Right lobe of liver (tissue), 4 donors: ENCODE data around the gene NEU2.

Experiments
- CTCF ChIP-seq, 4 donors: fragments of 200-600 bp in 3 of 4; fragments of 450-650 bp in 1 of 4; IDR thresholded peaks; one replicate each; pipeline versions ENCODE4 v1.5.1 to v1.8.0; 2016 to 2022; ENCODE audit warnings: antibody characterized with exemption in 4 of 4, mild to moderate bottlenecking in 2 of 4
- POLR2A ChIP-seq: fragments of 450-650 bp; IDR thresholded peaks from one replicate; pipeline ENCODE4 v1.6.1; 2017; ENCODE audit warnings: antibody characterized with exemption, mild to moderate bottlenecking
- donor health status: DM: no; HTN: no; CAD: no.
- donor health status: DM: no; HTN: no; CAD: no.
- donor health status: DM: no; HTN: yes; CAD: no.

GRCh38 chr2:233065954-233066470 lies 33.5 kb downstream of the NEU2 start:
- TF ChIP-seq CTCF (IDR thresholded peaks at IDR 0.05) (no peak), POLR2A (no peak)
